HG03108 (cell line): ENCODE results near the gene COL5A1.
"Not testable (repeated sequence)": the region's sequence is repeated elsewhere in the genome, so short reads cannot be mapped to it uniquely, and the experiment has no call there.

Experiments used
- ATAC-seq: cut with Tn5 transposase; IDR thresholded peaks from one replicate; pipeline ENCODE4 v1.9.1; 2021; ENCODE audit warnings: moderate library complexity; ENCODE audit not compliant: unreplicated experiment

The COL5A1 gene

GRCh38 chr9:134655586-134656333 lies 14.2 kb downstream of the COL5A1 start:
- no peak for ATAC-seq

DNA sequence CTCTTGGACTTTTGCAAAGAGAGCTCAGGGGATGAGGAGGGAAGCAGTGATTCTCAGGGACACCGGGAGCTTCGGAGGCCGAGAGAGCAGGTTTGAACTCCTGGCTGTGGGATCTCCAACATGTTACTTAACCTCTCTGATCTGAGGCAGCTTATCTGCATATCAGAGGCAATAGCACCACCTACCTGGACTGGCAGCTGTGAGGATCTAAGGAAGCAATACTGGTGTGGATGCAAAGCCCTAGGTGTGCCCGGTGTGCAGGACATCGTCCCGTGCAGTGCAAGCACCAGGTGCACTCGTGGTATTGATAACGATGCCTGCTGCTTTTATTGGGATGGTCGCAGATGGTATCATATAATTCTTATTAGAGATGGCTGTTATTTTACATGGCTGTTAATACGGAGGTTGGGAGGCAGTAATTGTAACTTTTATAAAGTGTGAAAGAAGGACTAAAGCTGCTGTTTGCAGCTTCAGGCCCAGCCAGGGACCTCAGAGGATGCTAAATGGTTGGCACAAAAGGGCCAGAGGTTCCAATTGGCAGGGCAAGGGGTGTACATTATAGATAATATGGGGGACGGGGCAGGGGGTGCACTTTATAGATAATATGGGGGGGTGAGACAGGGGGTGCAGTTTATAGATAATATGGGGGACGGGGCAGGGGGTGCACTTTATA lies 14.9 kb downstream of the COL5A1 start:
- ATAC-seq, result no peak

DNA sequence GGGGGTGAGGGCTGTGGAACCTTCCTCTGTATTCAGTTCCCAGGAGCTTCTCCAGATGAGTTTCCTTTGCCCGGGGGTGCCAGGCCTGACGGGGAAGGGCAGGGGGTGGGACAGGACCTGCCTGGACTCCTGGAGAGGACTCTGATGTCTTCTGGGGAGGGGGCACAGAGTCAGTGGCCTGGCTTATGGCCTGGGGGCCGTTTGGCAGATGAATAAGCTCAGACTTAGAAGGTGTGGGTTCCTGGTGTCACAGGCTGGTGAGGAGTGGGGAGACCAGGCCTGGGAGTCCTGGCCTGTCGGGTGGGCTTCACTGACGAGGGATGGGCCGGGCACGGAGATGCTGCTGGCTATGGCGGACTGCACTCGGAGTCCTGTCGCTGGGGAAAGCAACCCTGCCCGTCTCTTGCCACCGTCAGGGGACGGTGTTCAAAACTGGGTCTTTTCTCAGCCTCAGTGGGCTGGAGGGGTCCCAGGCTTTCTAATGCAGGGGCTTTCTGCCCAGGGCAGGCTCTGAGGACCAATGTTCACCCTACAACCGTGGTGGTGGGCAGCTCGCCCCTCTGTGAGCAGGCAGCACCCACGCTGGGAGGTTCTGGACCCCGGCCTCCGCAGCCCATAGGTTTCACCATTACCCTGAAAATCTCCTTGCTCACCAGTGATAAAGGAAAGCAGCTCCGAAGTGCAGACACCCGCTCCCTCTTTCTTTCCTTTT lies 16.2 kb downstream of the COL5A1 start:
- ATAC-seq, result no peak

DNA sequence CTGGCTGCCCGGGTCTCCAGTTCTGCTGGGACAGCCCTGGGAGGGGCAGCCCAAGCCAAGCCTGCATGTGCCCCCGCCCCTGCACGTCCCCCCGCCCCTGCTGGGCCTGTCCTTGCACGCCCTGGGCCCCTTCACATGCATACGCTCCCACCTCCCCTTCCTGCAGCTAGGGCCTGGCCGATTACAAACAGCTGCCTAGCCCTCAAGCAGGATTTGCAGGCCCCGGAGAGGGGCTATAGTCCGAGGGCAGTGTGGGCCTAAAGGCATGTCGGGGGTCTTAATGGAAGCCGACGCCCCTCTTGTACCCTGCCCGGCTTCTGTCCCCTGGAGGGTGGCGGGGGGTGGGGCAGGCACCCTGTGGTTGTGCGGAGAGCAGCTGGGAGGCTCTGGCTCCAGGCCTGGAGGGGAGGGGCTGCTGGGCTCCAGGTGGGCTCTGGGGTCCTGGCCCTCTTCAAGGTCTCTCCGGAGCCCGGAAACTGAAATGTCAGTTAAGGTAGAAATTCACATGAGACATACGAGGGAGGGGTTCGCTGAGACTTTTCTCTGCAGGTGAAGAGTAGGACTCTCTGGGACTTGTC lies 16.9 kb downstream of the COL5A1 start:
- no peak for ATAC-seq

- no peak for ATAC-seq
Measured at GRCh38 chr9:134659688-134660131, 18.1 kb downstream of the COL5A1 start.

GRCh38 chr9:134660407-134660806 lies 18.8 kb downstream of the COL5A1 start:
- ATAC-seq, result no peak

GRCh38 chr9:134661299-134661698 lies 19.7 kb downstream of the COL5A1 start:
- ATAC-seq, result no peak

DNA sequence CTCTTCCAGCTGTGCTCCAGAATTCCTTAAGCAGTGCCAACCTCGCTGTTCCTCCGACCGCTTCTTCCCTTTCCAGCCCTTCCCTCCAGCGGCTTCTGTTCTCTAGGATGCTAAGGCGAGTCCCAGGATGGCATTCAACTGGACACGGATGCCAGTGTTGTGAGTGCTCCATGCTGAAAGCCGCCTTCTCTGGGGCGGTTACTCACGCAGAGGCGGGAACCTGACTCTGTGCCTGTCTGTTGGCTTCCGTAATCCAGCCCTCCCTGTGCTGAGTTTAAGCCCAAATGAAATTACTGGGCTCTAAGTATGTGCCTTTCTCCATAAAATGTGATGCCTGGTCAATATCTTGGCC lies 20.2 kb downstream of the COL5A1 start:
- no peak for ATAC-seq

- no peak for ATAC-seq
Measured at GRCh38 chr9:134662143-134662876, 20.7 kb downstream of the COL5A1 start.

GRCh38 chr9:134663084-134663483 lies 21.5 kb downstream of the COL5A1 start:
- ATAC-seq, result no peak

DNA sequence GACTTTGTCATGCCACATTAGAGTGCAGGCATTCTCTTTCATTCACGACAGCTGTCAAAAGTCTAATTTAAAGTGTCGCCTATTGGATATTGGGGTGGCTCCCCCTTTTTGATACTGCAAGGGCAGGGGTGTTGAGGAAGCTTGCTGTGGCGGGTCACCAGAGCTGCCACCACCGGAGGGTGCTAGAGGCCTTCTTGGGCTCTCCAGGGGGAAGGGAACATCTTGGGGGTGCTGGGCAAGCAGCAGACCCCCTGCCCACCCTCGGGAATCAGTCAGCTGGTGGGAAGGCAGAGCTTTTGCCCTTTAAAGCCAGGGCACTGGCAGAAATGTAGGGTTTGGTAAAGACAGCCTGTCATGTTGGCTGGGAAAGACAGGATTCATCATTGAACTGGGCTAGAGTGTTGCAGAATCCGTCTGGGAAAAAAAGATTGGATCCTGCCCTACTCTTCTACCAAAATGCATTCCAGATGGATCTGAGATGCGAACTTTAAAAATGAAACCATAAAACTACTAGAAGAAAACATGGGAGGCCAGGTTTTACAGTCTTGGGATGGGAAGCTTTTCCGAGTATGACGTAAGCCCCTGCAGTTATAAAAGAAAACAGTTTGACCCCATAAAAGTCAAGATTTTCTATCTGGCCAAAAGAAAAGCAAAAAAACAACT lies 22.3 kb downstream of the COL5A1 start:
- ATAC-seq, result no peak

- no peak for ATAC-seq
Measured at GRCh38 chr9:134664446-134664845, 22.8 kb downstream of the COL5A1 start.

- no peak for ATAC-seq
Measured at GRCh38 chr9:134666208-134666607, 24.6 kb downstream of the COL5A1 start.

GRCh38 chr9:134666831-134667230 lies 25.2 kb downstream of the COL5A1 start:
- ATAC-seq, result no peak

- not testable (repeated sequence) for ATAC-seq
Measured at GRCh38 chr9:134668977-134669376, 27.4 kb downstream of the COL5A1 start.

- ATAC-seq, result no peak
Measured at GRCh38 chr9:134669399-134669955, 27.9 kb downstream of the COL5A1 start.

DNA sequence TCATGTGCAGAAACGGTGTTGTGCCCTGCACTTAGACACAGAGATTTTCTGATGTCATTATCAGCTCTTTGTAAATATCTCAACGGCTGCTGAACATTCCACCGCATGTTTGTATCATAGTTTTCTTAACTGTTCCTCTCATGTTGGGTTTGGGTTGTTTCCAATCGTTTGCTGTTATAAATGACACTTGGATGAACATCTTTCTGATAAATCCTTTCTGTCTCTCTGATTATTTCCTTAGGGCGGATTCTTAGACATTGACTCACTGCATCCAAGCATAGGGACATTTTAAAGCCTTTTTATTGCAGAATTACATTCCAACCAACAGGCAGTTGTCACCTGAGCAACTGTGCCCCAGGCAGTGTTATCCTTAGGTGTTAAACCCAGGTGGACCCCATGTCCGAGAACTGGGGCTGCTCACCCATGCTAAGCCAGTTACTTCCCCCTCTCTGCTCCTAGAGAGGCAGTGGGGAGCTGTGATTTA lies 28.5 kb downstream of the COL5A1 start:
- ATAC-seq, result no peak

GRCh38 chr9:134670851-134671281 lies 29.3 kb downstream of the COL5A1 start:
- no peak for ATAC-seq

DNA sequence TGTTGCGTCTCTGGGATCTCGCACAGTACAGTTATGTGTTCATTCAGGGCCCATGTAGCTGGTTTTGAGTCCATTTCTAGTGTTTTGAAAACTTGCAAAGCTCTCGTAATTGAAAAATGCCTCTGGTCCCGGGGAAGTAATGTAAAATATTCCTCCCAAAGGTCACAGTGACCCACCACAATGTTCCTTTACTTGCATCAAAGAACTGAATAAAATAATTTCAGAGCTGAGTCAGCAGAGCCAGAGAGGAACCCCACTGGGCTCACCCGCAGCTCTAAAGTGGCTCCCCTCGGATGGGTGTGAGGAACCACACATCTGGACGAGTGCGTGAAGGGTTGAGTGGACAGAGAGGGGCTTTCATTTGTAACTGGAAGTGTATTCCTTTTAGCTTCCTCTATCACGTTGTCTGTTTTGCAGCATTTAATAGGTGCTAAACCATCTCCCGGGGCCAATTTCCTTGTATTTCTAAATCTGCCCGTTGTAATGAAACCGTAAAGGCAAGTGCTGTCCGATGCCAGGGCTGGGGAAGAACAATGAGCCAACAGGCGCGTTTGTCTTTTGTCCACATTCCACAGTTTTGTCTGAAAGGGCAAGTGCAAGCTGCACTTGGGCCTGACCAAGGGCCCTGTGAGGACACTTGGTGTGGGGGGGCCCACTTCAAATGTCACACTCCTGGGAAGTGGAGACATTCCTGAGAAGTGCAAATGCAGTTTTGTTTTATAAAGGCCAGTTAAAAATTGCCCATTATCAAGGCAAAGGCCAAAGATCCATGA lies 29.9 kb downstream of the COL5A1 start:
- no peak for ATAC-seq
